Testis (tissue), 2 donors: ENCODE results near the gene MYO7A.

Source experiments
- CTCF ChIP-seq, 3 experiments: fragments of 450-650 bp in 2 of 3; fragments of 200-600 bp in 1 of 3; sonication (generic) in 1 of 3; IDR thresholded peaks; one replicate each; pipeline ENCODE4 v1.5.1; 2016 to 2019; ENCODE audit warnings: antibody characterized with exemption in 3 of 3, mild to moderate bottlenecking in 2 of 3, moderate library complexity in 1 of 3
- POLR2A ChIP-seq: fragments of 450-650 bp; IDR thresholded peaks from one replicate; pipeline ENCODE4 v1.6.1; 2017; ENCODE audit warnings: antibody characterized with exemption, mild to moderate bottlenecking, moderate library complexity

GRCh38 chr11:77197626-77198320, 69.7 kb downstream of the MYO7A start:
- TF ChIP-seq CTCF (IDR thresholded peaks at IDR 0.05) (no peak), POLR2A (no peak)
